Measurements from ENCODE around the gene GRN.
"Not testable (repeated sequence)": the region's sequence is repeated elsewhere in the genome, so short reads cannot be mapped to it uniquely, and the experiment has no call there.

GRN gene

GRCh38 chr17:44383363-44383762 is 38.3 kb downstream of the GRN start:
- DNase-seq (ENCODE audit: low read depth), result no peak

DNA sequence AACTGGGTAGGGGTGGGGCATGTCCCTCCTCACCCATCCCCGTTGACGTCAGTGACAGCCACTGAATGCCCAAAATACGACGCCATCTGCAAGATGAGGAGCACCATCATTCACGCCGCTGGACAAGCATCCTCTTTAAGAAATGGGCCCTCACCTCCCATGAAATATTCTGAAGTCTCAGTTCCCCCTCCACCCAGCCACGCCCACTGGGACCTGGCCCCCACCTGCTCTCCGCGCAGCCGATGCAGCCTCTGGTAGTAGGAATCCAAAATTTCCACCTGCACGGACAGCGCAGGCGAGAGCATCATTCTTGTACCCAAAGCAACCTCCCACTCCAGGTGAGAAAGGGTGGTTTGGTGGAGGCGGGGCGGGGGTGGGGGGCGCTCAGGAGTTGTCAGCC is 38.8 kb downstream of the GRN start:
- DNase-seq (ENCODE audit: low read depth), result no peak

DNA sequence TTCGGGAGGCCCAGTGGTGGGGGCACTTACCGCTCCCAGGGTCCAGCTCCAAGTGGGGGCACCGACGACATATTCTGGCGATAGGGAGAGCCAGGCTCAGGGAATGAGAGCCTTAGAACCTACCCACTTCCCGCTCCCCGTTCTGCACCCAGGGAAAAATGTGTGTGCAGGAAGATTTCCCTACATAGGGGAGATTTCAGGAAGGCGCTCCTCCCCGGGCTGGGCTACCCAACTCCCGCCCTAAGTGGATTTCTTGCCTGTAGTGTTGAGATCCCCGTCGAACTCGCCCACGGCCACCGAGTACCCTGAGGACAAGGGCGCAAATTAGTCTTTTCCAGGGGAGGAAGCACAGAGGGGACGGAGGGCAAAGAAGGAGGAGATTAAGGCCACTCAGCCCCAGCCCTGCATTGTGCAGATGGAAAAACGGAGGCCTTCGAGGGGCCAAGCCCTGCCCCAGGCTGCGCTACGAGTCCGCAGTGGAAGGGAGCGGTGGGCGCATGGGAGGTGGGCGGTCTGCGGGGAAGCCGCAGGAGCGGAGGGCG is 39.2 kb downstream of the GRN start:
- no peak for DNase-seq (ENCODE audit: low read depth)

GRCh38 chr17:44384823-44385286 is 39.8 kb downstream of the GRN start:
- DNase-seq (ENCODE audit: low read depth), result no peak

DNA sequence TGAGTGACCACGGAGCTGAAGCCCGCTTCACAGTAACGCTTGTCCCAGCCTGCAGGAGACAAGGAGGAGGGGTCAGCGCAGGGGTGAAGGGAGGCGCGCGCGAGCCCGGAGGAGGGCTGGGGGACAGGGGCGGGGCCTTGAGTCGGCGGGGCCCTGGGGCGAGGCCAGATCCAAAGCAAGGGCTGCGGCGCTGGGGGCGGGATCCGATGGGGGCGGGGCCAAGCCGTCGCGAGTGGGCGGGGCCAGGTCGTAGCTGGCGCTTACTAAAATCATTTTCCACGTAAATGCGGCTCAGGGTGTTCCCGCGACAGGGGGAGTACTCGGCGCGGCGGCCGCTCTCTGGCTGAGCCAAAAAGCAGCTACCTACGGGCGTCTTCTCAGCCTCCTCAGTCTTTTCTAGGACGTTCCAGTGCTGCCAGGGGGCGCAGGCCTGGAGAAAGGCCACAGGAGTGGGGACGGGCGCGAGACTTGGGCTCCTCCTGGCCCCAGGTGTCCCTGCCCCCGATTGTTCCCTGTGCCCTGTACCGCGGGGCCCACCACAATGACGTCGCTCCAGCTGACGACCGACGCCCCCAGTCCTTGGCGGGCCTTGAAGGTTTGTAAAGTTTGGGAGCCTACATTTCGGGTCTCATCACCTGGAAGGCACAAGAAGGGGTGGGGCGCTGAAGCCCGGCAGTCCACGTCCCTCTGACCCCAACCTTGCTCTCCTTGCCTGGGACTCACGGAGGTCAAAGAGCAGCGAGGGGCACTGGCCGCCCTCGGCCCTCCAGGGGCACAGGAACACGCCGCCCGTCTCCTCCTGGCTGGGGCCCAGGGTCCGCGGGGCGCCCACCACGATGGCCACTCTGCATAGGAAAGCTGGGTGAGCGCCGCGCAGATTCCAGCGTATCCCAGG is 40.4 kb downstream of the GRN start:
- peak; percentile 69 for DNase-seq (ENCODE audit: low read depth)

DNA sequence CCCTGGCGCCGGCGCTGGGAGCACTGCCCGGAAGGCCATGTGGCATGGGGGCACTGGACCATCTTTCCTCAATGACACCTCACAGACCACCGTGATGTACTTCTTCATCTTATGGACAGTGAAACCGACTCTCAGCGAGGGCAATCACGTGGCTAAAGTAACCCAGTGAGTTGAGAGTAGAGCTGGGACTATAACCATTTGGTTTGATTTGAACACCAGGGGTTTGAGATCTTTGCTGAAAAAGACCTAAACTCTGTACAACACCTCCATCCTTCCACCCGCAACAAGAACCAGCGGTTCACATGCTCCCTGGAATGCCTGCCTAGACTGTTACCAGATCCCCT is 41.1 kb downstream of the GRN start:
- DNase-seq (ENCODE audit: low read depth), result no peak

DNA sequence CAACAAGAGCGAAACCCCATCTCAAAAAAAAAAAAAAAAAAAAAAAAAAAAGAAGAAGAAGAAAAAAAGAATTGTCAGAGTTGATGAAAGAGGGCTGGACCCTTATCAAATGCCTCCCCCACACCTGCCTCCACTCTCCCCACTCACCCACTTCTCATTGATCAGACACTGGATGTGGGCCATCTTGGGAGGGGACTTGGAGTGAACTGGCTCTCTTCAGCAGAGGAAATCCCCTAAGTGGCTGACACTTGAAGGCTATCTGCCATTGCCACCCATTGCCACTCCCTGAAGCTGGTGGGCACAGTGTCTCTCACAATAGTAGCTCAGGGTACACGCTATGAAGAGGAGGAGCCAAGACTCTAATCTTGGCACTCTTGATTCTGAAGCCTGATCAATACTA is 42.7 kb downstream of the GRN start:
- no peak for DNase-seq (ENCODE audit: low read depth)

DNA sequence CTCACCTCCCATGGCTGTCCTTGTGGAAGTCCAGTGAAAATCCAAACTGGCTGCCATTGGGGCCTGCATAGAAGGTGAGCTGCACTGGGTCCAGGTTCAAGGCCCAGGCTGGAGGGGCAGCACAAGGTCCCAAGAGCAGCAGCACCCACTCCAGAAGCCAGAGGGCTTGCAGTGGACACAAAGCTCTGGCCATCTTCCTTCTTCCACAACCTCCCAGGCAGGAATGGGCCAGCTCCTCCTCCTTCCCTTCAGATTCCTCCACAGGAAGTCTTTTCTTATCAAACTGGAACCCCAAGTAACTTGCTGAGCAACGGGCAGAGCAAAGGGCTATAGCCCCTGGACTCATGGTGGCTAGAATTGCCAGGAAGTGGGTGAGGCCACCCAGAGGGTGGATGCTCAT is 44.2 kb downstream of the GRN start, which contains the start of gene ITGA2B:
Gene ITGA2B (minus strand): TSS at position 369 of the 400 bp plus-strand sequence. CDS start 176 bp downstream, at position 193.
- no peak for DNase-seq (ENCODE audit: low read depth)

GRCh38 chr17:44389723-44390202 is 44.7 kb downstream of the GRN start:
- no peak for DNase-seq (ENCODE audit: low read depth)

GRCh38 chr17:44390250-44390870 is 45.3 kb downstream of the GRN start:
- no peak for DNase-seq (ENCODE audit: low read depth)

GRCh38 chr17:44394112-44394511 is 49.0 kb downstream of the GRN start:
- DNase-seq (ENCODE audit: low read depth), result not testable (repeated sequence)

- no peak for DNase-seq (ENCODE audit: low read depth)
These were observed 49.7 kb downstream of the GRN start for GRCh38 chr17:44394833-44395232.

DNA sequence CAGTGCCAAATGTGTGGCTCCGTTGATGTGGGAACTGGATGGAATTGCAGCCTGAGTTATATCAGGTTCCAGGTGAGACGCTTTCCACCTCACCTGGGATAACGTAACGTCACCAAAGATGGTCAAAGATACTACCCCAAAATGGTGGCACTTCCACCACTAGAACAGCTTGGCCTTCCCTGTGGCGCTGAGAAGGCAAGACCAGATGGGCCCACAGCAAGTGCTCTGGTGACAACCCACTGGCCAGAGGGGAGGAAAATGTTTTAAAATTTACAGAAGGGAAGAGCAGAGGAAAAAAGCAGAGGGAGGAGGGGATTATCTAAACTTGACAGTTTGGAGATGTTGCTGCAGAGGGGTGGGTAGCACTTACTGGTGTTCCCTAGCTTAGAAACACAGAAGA is 51.8 kb downstream of the GRN start:
- DNase-seq (ENCODE audit: low read depth), result no peak

- no peak for DNase-seq (ENCODE audit: low read depth)
These were observed 52.7 kb downstream of the GRN start for GRCh38 chr17:44397479-44398440.

- no peak for DNase-seq (ENCODE audit: low read depth)
These were observed 53.9 kb downstream of the GRN start for GRCh38 chr17:44398692-44399691.

GRCh38 chr17:44400226-44400847 is 55.2 kb downstream of the GRN start:
- DNase-seq (ENCODE audit: low read depth), result no peak

Data from activated T-helper 1 cell treated with Interleukin-2 at 50 U/mL for 16 hours (primary cell).